GM13976 (cell line): ENCODE results near the gene GAB2.

Source experiments
- DNase-seq: peaks from one replicate; pipeline ENCODE4 v3.0.0; 2012; ENCODE audit warnings: low spot score
- CTCF ChIP-seq: IDR thresholded peaks from 2 replicates; pipeline ENCODE4 v1.5.1; 2012; ENCODE audit warnings: borderline replicate concordance, mild to moderate bottlenecking; ENCODE audit not compliant: insufficient read depth; ENCODE audit errors: extremely low read depth, missing control alignments, control extremely low read depth
- in situ Hi-C: fragments of 300-500 bp; cut with MboI; formaldehyde crosslinking; loops from one replicate; pipeline ENCODE4 v1.12.0; 2022; ENCODE audit warnings: low sequenced_read_pairs, mixed read lengths, inconsistent platforms; ENCODE audit not compliant: unreplicated experiment

GAB2 gene

DNA sequence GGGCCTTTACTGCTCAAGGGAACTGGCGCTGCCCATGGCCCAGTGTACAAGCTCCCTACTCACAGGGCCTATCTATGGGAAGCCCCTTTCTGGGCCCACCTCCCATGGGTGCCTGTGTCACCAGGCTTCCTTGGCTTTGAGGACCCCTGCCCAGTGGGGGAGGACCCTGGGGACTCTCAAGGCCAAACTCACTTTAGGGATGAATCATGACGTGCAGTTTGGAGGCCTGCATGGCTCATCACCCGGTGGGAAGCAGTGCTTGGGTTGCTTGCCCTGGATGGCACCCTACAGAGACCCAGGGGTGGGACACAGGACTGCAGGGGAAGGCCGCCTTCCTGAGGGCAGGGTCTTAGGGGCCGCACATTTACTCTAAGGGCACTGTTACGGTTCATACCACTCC, 245.7 kb downstream of the GAB2 start:
- no peak for DNase-seq
- in situ Hi-C loops: no loop called here
- TF ChIP-seq CTCF: no peak

DNA sequence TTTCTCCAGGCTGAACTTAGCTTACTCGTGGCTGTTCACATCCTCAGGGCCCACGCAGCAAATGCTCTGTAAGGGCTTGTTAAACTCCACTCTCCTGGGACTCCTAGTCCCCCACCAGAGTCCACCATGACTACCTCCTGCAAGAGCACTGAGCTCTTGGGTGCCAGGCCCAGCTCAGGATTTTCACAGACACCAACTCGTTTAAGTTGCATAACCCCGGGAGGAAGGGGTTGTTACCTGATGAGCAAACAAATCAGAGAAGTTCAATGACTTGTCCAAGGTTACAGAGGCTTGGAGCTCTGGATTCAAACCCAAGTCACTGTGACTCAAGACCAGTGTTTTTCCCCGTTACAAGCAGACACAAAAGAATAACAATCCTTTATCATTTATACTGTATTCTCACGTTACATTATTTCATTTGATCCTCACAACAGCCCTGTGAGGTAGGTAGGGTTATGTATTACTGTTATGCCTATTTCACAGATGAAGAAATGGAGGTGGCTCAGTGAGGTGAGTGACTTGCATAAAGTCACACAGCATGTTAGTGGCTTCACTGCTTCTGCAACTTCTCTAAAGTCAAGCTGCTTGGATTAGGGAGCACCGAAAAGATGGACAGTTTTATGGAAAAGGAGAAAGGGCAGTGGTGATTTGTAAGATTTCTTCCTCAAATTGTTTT, 246.6 kb downstream of the GAB2 start:
- no peak for DNase-seq
- in situ Hi-C loops: no loop called here
- no peak for TF ChIP-seq CTCF

GRCh38 chr11:78170413-78170812, 247.2 kb downstream of the GAB2 start:
- DNase-seq: no peak
- in situ Hi-C loops: no loop called here
- no peak for TF ChIP-seq CTCF

GRCh38 chr11:78168539-78169477, 248.8 kb downstream of the GAB2 start:
- no peak for DNase-seq
- in situ Hi-C loops: no loop called here
- no peak for TF ChIP-seq CTCF

GRCh38 chr11:78166855-78167469, 250.7 kb downstream of the GAB2 start:
- in situ Hi-C loops: no loop called here
- no peak for TF ChIP-seq CTCF
- no peak for DNase-seq
